Femur (tissue), 1 donor: ENCODE measurements around the gene UBE2S.

Experiments used
- DNase-seq: peaks from one replicate; pipeline ENCODE4 v3.0.0-alpha.2; 2017

UBE2S gene

DNA sequence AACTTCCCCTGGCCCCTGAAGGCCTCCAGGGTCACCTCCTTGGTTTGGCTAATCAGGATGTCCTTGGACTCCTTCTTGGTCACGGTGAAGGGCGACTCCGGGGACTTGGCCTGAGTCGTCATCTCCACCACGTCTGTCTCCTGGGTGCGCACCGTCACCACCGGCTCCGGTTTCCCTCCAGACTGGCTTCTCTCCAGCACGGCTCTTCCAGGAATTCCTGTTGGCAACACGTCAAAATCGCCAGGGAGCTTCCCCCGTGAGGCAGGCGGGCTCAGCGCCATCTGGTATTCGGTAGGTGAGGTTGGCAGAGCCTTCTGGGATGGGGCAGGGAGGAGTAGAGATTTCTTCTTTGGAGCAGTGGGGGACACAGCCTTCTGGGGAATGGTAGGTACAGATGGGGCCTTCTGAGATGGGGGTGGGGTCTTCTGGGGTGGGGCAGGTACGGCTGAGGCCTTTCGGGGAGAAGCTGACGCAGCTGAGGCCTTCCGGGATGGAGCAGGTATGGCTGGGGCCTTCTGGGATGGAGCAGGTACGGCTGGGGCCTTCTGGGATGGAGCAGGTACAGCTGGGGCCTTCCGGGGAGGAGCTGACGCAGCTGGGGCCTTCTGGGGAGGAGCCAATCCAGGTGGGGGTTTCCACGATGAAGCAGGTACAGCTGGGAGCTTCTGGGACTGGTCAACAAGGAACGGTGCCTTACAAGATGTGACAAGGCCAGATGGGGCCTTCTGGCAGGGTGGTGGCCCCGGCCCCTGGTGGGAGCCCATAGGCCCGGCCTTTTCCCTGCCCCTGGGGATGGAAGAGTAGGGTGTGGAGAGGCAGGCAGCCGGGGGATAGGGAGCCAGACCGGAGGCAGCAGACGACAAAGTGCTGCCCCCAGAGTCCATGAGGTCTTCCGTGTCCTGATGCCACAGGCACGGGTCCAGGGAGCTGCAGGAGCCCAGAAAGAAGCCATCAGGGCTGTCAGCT lies 48.4 kb downstream of the UBE2S start:
- no peak for DNase-seq

DNA sequence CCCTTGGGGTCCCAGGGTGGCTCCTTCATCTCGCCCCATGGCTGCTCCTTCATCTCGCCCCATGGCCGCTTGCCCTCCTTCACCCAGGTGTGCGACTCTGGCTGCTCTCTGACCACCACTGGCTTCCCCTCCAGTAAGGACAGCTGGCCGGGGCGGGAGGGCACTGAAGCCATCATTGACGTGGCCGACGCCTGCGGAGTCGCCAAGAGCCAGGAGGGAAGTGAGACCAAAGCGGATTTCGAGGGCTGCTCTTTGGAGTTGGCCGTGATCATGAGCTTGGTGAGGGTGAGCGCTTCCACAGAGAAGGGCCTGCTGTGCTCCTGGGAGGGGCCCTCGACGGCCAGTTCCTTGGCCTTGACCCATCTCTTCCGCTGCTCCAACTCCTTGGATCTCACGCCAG lies 49.1 kb downstream of the UBE2S start:
- no peak for DNase-seq

DNA sequence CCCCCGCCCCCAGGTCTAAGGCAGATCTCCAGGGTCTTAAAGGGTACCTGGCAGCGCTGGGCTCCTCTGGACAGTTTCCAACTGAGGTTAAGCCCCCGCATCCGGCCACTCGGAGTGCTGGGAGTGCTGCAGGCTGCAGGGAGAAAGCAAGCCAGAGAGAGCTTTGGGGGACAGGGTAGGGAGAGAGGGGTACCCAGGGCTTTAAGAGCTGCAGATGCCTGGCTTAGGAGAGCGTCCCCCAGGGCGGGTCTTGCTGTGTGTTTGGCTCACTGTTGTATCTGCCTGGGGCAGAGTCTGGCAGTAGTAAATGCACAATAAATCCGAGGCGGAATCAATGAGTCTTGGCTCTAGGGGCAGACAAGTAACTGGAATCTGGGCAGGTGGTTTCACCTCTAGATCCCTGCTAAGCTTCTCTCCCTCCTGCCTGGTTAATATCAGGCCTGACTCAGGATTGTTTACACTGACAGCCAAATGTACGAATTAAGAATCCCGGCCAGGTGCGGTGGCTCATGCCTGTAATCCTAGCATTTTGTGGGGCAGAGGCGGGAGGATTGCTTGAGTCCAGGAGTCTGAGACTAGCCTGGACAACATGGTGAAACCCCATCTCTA lies 52.3 kb downstream of the UBE2S start:
- no peak for DNase-seq

DNA sequence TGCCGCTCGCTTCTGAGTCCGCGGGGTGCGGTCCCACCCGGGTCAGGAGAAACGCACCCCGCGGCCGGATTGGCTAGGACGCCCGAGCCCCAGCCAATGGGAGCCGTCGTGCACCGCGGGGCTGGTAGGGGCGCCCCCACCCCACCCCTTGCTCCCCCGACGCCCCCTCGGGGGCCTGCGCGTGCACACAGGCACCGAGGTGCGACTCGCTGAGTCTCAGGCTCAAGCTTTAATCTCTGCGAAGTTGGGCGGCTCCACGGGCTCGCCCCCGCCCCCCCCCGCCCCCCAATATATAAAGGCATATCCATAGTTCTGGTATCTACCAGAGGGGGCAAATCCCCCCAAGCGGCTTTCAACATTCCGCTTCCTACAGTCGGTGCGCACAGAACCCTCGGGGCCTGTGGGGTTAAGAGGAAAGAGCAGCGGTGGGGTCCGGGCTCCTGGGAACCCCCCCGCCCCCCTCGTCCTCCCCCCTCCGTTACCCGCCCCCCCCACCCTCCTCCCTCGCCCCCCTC lies 52.8 kb downstream of the UBE2S start, which contains the start of gene COX6B2:
Gene COX6B2 (minus strand): TSS at position 22 of the 515 bp plus-strand sequence. CDS start 198 bp downstream, outside the sequence.
- DNase-seq: no peak

DNA sequence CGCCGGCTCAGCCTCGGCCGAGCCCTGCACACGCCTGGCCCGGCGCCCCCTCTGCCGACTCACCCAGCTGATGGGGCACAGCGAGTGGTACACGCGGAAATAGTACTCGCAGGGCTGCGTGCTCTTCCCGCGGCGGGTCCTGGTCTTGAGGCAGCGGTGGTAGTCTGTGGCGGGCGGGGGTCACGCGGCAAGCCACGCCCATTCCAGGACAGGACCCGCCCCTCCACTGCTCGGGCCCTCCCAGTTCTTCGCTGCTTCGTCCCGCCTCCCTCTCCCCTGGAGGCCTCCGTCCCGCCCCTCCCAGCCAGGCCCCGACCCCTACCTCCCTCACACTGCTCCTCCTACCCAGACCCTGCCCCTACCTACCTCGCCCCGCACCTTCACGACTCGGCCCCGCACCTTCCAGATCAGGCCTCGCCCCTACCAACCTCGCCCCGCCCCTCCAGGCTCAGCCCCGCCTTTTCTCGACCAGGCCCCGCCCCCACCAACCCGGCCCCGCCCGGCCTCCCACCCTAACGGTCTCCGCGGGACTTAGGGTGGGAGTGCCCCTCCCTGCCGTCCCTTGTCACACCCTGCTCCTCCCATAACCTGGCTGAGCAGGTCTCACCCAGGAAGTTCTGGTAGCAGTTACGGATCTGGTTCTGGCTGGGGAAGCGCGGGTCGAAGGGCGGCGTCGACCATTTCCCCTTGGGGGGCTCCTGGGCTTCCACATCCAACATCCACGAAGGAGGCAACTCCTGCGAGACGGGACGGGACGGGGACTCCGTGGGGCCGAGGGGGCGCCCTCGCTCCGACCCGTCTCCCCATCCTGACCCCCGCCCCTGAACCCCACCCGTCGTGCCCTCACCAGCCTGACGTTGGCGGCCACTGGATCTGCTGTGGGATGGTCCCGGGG lies 53.5 kb downstream of the UBE2S start:
- peak; percentile 73 for DNase-seq

DNA sequence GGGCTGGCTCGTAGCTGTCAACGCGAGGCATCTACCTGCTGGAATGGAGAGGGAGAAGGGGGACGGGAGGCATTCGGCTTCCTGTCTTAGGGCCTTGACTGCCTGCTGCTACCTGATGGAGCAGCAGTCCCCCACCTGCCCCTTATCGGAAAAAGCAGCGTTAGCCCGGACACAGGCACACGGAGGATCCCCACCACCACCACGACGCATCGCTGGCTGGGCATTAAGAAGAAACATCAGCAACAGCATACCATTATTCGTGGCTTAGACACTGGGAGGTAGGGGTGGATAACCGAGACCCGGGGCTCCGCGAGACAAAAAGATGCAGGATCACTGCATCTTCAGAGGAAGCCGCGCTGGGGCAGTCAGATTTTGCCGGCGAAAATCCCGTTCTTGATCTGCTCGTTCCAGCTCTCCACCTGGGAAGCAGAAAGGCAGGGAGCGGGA lies 54.2 kb downstream of the UBE2S start:
- peak; percentile 14 for DNase-seq

GRCh38 chr19:55352549-55353145 lies 54.9 kb downstream of the UBE2S start:
- peak; percentile 7 for DNase-seq

DNA sequence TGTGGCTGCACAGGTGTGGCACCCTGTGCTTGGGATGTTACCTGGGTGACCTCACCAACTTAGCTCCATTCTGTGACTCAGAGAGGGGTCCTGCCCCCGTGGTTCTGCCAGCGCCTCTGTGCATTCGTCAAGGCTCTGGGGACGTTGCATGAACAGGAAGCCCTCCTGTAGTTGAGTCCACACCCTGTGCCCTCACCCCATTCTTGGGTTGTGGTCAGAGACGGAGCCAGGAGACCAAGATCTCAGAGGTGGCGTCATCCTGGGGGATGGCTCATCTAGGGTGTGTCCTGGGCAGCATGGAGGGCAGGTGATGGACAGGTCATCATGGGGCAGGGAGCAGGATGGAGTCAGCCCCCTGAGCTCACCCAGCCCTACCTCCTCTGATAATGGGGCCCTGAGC lies 55.5 kb downstream of the UBE2S start:
- DNase-seq: no peak

GRCh38 chr19:55350620-55351315 lies 56.8 kb downstream of the UBE2S start:
- DNase-seq: no peak
